AG04449 (cell line): ENCODE results near the gene PDE4D.

Experiments
- CTCF ChIA-PET: fragments of 350-600 bp; formaldehyde crosslinking; extraction: SDS; loops from one replicate; lab custom pipeline; 2021; ENCODE audit warnings: antibody characterized with exemption; lab: Yijun Ruan, JAX
- POLR2A ChIA-PET: fragments of 400-600, 350-600 bp; formaldehyde crosslinking; extraction: SDS; loops from one replicate; lab custom pipeline; 2020; ENCODE audit warnings: antibody characterized with exemption, inconsistent platforms; lab: Yijun Ruan, JAX
- DNase-seq: peaks from one replicate; pipeline ENCODE4 v3.0.0-alpha.2; 2010; ENCODE audit warnings: low read depth, low spot score
- H3K4me3 ChIP-seq: 2 replicates; pipeline ENCODE4 v1.5.1; 2011; ENCODE audit warnings: low read depth, mild to moderate bottlenecking, control low read depth, low read length
- CTCF ChIP-seq: IDR thresholded peaks from one replicate; pipeline ENCODE4 v1.5.1; 2011; ENCODE audit warnings: mild to moderate bottlenecking, moderate library complexity, low read length, control low read depth, inconsistent platforms; ENCODE audit not compliant: insufficient read depth; ENCODE audit errors: missing control alignments

Gene PDE4D

GRCh38 chr5:59275510-59276324, 617.8 kb downstream of the PDE4D start:
- DNase-seq = no peak
- TF ChIP-seq CTCF = no peak
- H3K4me3 ChIP-seq = peak overlapping the region; percentile 39
- CTCF ChIA-PET = no interaction called here
- POLR2A ChIA-PET = no interaction called here

GRCh38 chr5:59275170-59275509, 618.4 kb downstream of the PDE4D start:
- ChIA-PET CTCF (no interaction called here), POLR2A (no interaction called here)
- DNase-seq = no peak
- no peak for TF ChIP-seq CTCF
- H3K4me3 ChIP-seq = no peak overlapping the region; the same call in 1 of the 2 replicates

GRCh38 chr5:59274106-59274636, 619.4 kb downstream of the PDE4D start:
- POLR2A ChIA-PET = no interaction called here
- H3K4me3 ChIP-seq = no peak overlapping the region
- TF ChIP-seq CTCF = no peak
- CTCF ChIA-PET = no interaction called here
- DNase-seq = no peak

- POLR2A ChIA-PET = no interaction called here
- no peak for DNase-seq
- no peak for TF ChIP-seq CTCF
Observed at GRCh38 chr5:59272809-59273427, 620.6 kb downstream of the PDE4D start.

GRCh38 chr5:59268756-59269415, 624.6 kb downstream of the PDE4D start:
- no peak for DNase-seq
- ChIA-PET CTCF (interaction anchor here (1.1 to 1.3 kb wide), 3 partner anchors 18 to 80 kb away, joined by 3 to 4 read pairs (median 3); no protein-coding TSS in a partner anchor), POLR2A (no interaction called here)
- H3K4me3 ChIP-seq = no peak overlapping the region
- no peak for TF ChIP-seq CTCF

More at GRCh38 chr5:59272809-59273427, 620.6 kb downstream of the PDE4D start:
- CTCF ChIA-PET = no interaction called here
- H3K4me3 ChIP-seq = no peak overlapping the region
